Tibial nerve (tissue), 4 donors: Measurements from ENCODE around the gene NCAM2. TPM values are rescaled to one million over a fixed set of nuclear protein-coding genes. Genes with fewer than 3 reads are reported as not detected.

Experiments
- DNase-seq, 2 donors: peaks; one replicate each; pipeline ENCODE4 v3.0.0-alpha.2; 2019; ENCODE audit warnings: low spot score in 2 of 2
- H3K27ac ChIP-seq, 4 donors: fragments of 200-600 bp; sonication (generic) in 3 of 4; one replicate each; pipeline ENCODE4 v1.5.1; 2017 to 2019; ENCODE audit warnings: mild to moderate bottlenecking in 1 of 4
- H3K27me3 ChIP-seq, 2 donors: fragments of 200-600 bp; sonication (generic) in 1 of 2; one replicate each; pipeline versions ENCODE4 v1.5.1 to v1.6.0; 2017 to 2019
- H3K36me3 ChIP-seq, 3 donors: fragments of 200-600 bp; sonication (generic); one replicate each; pipeline ENCODE4 v1.5.1; 2018 to 2019
- H3K4me1 ChIP-seq, 4 donors: fragments of 200-600 bp; sonication (generic) in 3 of 4; one replicate each; pipeline ENCODE4 v1.5.1; 2017 to 2019
- H3K4me3 ChIP-seq, 4 donors: fragments of 200-600 bp; sonication (generic) in 3 of 4; one replicate each; pipeline ENCODE4 v1.5.1; 2017 to 2019; ENCODE audit warnings: mild to moderate bottlenecking in 1 of 4, moderate library complexity in 1 of 4
- H3K9me3 ChIP-seq, 4 donors: fragments of 200-600 bp; sonication (generic) in 3 of 4; one replicate each; pipeline ENCODE4 v1.5.1; 2017 to 2019
- CTCF ChIP-seq, 5 experiments: fragments of 200-600 bp in 3 of 5; fragments of 450-650 bp in 2 of 5; sonication (generic) in 3 of 5; IDR thresholded peaks; one replicate each; pipeline ENCODE4 v1.5.1; 2016 to 2019; ENCODE audit warnings: antibody characterized with exemption in 5 of 5, mild to moderate bottlenecking in 3 of 5, moderate library complexity in 2 of 5
- EP300 ChIP-seq, 2 donors: sonication (generic); formaldehyde crosslinking; IDR thresholded peaks; one replicate each; pipeline ENCODE4 v1.6.1; 2017; ENCODE audit warnings: antibody characterized with exemption in 2 of 2, mild to moderate bottlenecking in 1 of 2
- POLR2A ChIP-seq, 2 donors: fragments of 450-650 bp; IDR thresholded peaks; one replicate each; pipeline ENCODE4 v1.6.1; 2017; ENCODE audit warnings: antibody characterized with exemption in 2 of 2, mild to moderate bottlenecking in 2 of 2, moderate library complexity in 2 of 2
- WGBS, 2 donors: methylation state at CpG; one replicate each; pipeline ENCODE4 v1.1.5; 2018; 5-methylcytosine and 5-hydroxymethylcytosine counted together
- total RNA-seq, 4 donors: library from RNA; depleted of rRNA; stranded (reverse); fragments of >200 nt; gene quantifications; one replicate each; pipeline ENCODE4 v1.1.0, GENCODE V29; 2016

The NCAM2 gene
- total RNA-seq, 4 donors from 2014 or later = 15.1 to 29.7 (median 23.9) TPM

- Histone ChIP-seq H3K4me1 (no peaks in the 10 kb centered on the region), H3K27ac (no peak overlapping the region), H3K4me3 (no peak overlapping the region), H3K36me3 (no peaks in the 10 kb centered on the region), H3K9me3 (no peaks in the 10 kb centered on the region), H3K27me3 (no peaks in the 10 kb centered on the region)
- no peak for DNase-seq
- TF ChIP-seq EP300 (IDR thresholded peaks at IDR 0.05) (no peak), POLR2A (IDR thresholded peaks at IDR 0.05) (no peak), CTCF (IDR thresholded peaks at IDR 0.05) (no peak)
- 97% methylated on average over 1 of the region's 1 CpG for WGBS, 2 donors
These were observed 417.5 kb downstream of the NCAM2 start for GRCh38 chr21:21415741-21416140.

GRCh38 chr21:21434944-21435343 is 436.7 kb downstream of the NCAM2 start:
- WGBS, 2 donors = 94 to 97% methylated on average over 1 of the region's 1 CpG
- Histone ChIP-seq H3K27ac (no peak overlapping the region), H3K36me3 (no peaks in the 10 kb centered on the region), H3K4me1 (no peaks in the 10 kb centered on the region), H3K9me3 (no peaks in the 10 kb centered on the region), H3K4me3 (no peak overlapping the region), H3K27me3 (no peaks in the 10 kb centered on the region)
- DNase-seq = no peak
- no peak for TF ChIP-seq CTCF (IDR thresholded peaks at IDR 0.05)

GRCh38 chr21:21436012-21436534 is 437.9 kb downstream of the NCAM2 start:
- no peak for DNase-seq
- Histone ChIP-seq H3K36me3 (no peaks in the 10 kb centered on the region), H3K27ac (no peak overlapping the region), H3K4me1 (no peaks in the 10 kb centered on the region), H3K4me3 (no peak overlapping the region), H3K9me3 (no peaks in the 10 kb centered on the region), H3K27me3 (no peaks in the 10 kb centered on the region)
- no peak for TF ChIP-seq EP300 (IDR thresholded peaks at IDR 0.05)
- no peak for TF ChIP-seq CTCF (IDR thresholded peaks at IDR 0.05)
- no peak for TF ChIP-seq POLR2A (IDR thresholded peaks at IDR 0.05)
- 18 to 22% methylated on average over 1 of the region's 1 CpG for WGBS, 2 donors

- no peaks in the 10 kb centered on the region for H3K27me3 ChIP-seq
- 94 to 95% methylated on average over 3 of the region's 3 CpGs for WGBS, 2 donors
- no peak overlapping the region for H3K27ac ChIP-seq
- H3K4me3 ChIP-seq = no peak overlapping the region
- DNase-seq = no peak
- no peak for TF ChIP-seq POLR2A (IDR thresholded peaks at IDR 0.05)
- no peak for TF ChIP-seq CTCF (IDR thresholded peaks at IDR 0.05)
- no peak for TF ChIP-seq EP300 (IDR thresholded peaks at IDR 0.05)
- H3K9me3 ChIP-seq = peaks cover 0 to 7% (median 0%) of the 10 kb centered on the region in 4 donors
- no peaks in the 10 kb centered on the region for H3K36me3 ChIP-seq
- H3K4me1 ChIP-seq = no peaks in the 10 kb centered on the region
These were observed 441.6 kb downstream of the NCAM2 start for GRCh38 chr21:21439761-21440160.

GRCh38 chr21:21457077-21457476 is 458.9 kb downstream of the NCAM2 start:
- Histone ChIP-seq H3K27me3 (no peaks in the 10 kb centered on the region), H3K27ac (peak overlapping the region in 1 of 4 donors; percentile 9), H3K36me3 (no peaks in the 10 kb centered on the region), H3K4me1 (no peaks in the 10 kb centered on the region), H3K9me3 (no peaks in the 10 kb centered on the region), H3K4me3 (no peak overlapping the region)
- WGBS, 2 donors = 38 to 71% methylated on average over 8 of the region's 8 CpGs
- no peak for DNase-seq
- TF ChIP-seq CTCF (IDR thresholded peaks at IDR 0.05) = no peak
- peak in 1 of 2 donors; percentile 26 for TF ChIP-seq EP300 (IDR thresholded peaks at IDR 0.05)
